HCT116 (cell line): Measurements from ENCODE around the gene CSNK1G1. TPM values are rescaled to one million over a fixed set of nuclear protein-coding genes. Genes with fewer than 3 reads are reported as not detected.

Source experiments
- ATAC-seq: fragments of 200-7000 bp; cut with Tn5 transposase; 2 replicates; pipeline ENCODE4 v1.9.1; 2020; ENCODE audit warnings: mild to moderate bottlenecking, moderate library complexity
- BruUV-seq: library from RNA; stranded (reverse); fragments of 400-500 nt; replicated peaks from 2 replicates; lab custom pipeline; 2021; lab: Mats Ljungman, UMichigan
- CTCF ChIA-PET: fragments of 300-600 bp; sonication (Branson Sonifier 250); formaldehyde crosslinking; loops from one replicate; lab custom pipeline; 2021; ENCODE audit warnings: antibody characterized with exemption; lab: Charles Lee
- POLR2A ChIA-PET: fragments of 300-600, 350-600 bp; sonication (Branson Sonifier 250); formaldehyde crosslinking; loops from one replicate; lab custom pipeline; 2021; ENCODE audit warnings: antibody characterized with exemption; lab: Charles Lee
- RAD21 ChIA-PET, 2 experiments: fragments of 300-600 bp; sonication (Branson Sonifier 250); formaldehyde crosslinking; loops; one replicate each; lab custom pipeline; 2023; ENCODE audit warnings: low total read pairs in 2 of 2; ENCODE audit not compliant: uncharacterized antibody in 2 of 2, unreplicated experiment in 2 of 2, low non-redundant PET in 1 of 2; lab: Charles Lee
- DNase-seq: peaks from one replicate; pipeline ENCODE4 v3.0.0-alpha.2; 2010; ENCODE audit warnings: low read depth, low spot score
- H2AFZ ChIP-seq: fragments of 200-600 bp; shearing (Covaris generic), sonication (generic); 2 replicates; pipeline ENCODE4 v1.6.1; 2017; ENCODE audit warnings: low read depth, mixed run types, mixed read lengths, antibody characterized with exemption, low read length; ENCODE audit not compliant: poor library complexity, severe bottlenecking
- H3K27ac ChIP-seq: 2 replicates; pipeline ENCODE4 v1.5.1; 2012; ENCODE audit warnings: low read depth, low read length
- H3K27me3 ChIP-seq: fragments of 200-600 bp; sonication (generic); 2 replicates; pipeline ENCODE4 v1.6.1; 2016; ENCODE audit warnings: mixed run types, low read length, mixed read lengths; ENCODE audit not compliant: insufficient read depth
- H3K36me3 ChIP-seq, 2 experiments: fragments of 200-500 bp in 1 of 2; fragments of 200-600 bp in 1 of 2; sonication (Bioruptor generic) in 1 of 2; sonication (generic) in 1 of 2; 2 replicates each; pipeline versions ENCODE4 v1.5.1 to v1.6.1; 2014 to 2016; ENCODE audit warnings: low read length in 2 of 2, inconsistent platforms in 1 of 2, mixed read lengths in 1 of 2, mixed run types in 1 of 2; ENCODE audit not compliant: insufficient read depth in 2 of 2, control insufficient read depth in 1 of 2
- H3K4me1 ChIP-seq, 2 experiments: fragments of 200-600 bp in 1 of 2; sonication (generic) in 1 of 2; 2 replicates each; pipeline versions ENCODE4 v1.5.1 to v1.6.1; 2012 to 2017; ENCODE audit warnings: low read length in 2 of 2, inconsistent platforms in 1 of 2, mild to moderate bottlenecking in 1 of 2, mixed read lengths in 1 of 2, mixed run types in 1 of 2, moderate library complexity in 1 of 2; ENCODE audit not compliant: insufficient read depth in 2 of 2, control insufficient read depth in 1 of 2
- H3K4me2 ChIP-seq: fragments of 200-600 bp; sonication (generic); 2 replicates; pipeline ENCODE4 v1.6.1; 2017; ENCODE audit warnings: mixed run types, low read length, mixed read lengths
- H3K4me3 ChIP-seq, 2 experiments: fragments of 200-600 bp in 1 of 2; sonication (generic) in 1 of 2; replicated peaks in 1 of 2; 2 replicates each; pipeline ENCODE4 v1.5.1; 2011 to 2016; ENCODE audit warnings: low read length in 2 of 2, control low read depth in 1 of 2, low read depth in 1 of 2, mild to moderate bottlenecking in 1 of 2, mixed read lengths in 1 of 2, mixed run types in 1 of 2
- H3K79me2 ChIP-seq: fragments of 200-600 bp; sonication (generic); 2 replicates; pipeline ENCODE4 v1.6.1; 2017; ENCODE audit warnings: mild to moderate bottlenecking, mixed run types, low read length, moderate library complexity, mixed read lengths; ENCODE audit not compliant: insufficient read depth
- H3K9ac ChIP-seq: fragments of 200-600 bp; sonication (generic); 2 replicates; pipeline ENCODE4 v1.6.1; 2016; ENCODE audit warnings: low read length, mixed read lengths
- H3K9me2 ChIP-seq: fragments of 200-600 bp; sonication (generic), shearing (Covaris generic); 2 replicates; pipeline ENCODE4 v1.6.1; 2017; ENCODE audit warnings: mixed run types, mild to moderate bottlenecking, moderate library complexity; ENCODE audit not compliant: insufficient read depth
- H3K9me3 ChIP-seq, 2 experiments: fragments of 200-500 bp in 1 of 2; fragments of 200-600 bp in 1 of 2; sonication (Bioruptor generic) in 1 of 2; sonication (generic) in 1 of 2; 2 replicates each; pipeline ENCODE4 v1.6.1; 2014 to 2017; ENCODE audit warnings: low read length in 2 of 2, mixed read lengths in 2 of 2, inconsistent platforms in 1 of 2, low read depth in 1 of 2, mild to moderate bottlenecking in 1 of 2, mixed run types in 1 of 2, moderate library complexity in 1 of 2; ENCODE audit not compliant: control insufficient read depth in 1 of 2, insufficient read depth in 1 of 2
- H4K20me1 ChIP-seq: fragments of 200-600 bp; sonication (generic), shearing (Covaris generic); 2 replicates; pipeline ENCODE4 v1.6.1; 2017; ENCODE audit warnings: mixed run types, mild to moderate bottlenecking, moderate library complexity; ENCODE audit not compliant: insufficient read depth
- CTCF ChIP-seq, 3 experiments: fragments of 200-600 bp in 1 of 3; sonication (generic) in 1 of 3; IDR thresholded peaks in 2 of 3; conservative IDR thresholded peaks in 1 of 3; 2 replicates each; pipeline ENCODE4 v1.5.1; 2012 to 2017; ENCODE audit warnings: low read depth in 2 of 3, low read length in 2 of 3, antibody characterized with exemption in 1 of 3, borderline replicate concordance in 1 of 3, control low read depth in 1 of 3, mild to moderate bottlenecking in 1 of 3, mixed read lengths in 1 of 3, mixed run types in 1 of 3, moderate library complexity in 1 of 3; ENCODE audit not compliant: insufficient read depth in 1 of 3
- ELF1 ChIP-seq: IDR thresholded peaks from 2 replicates; pipeline ENCODE4 v1.6.1; 2012; ENCODE audit warnings: low read depth, borderline replicate concordance
- EZH2 ChIP-seq: fragments of 200-600 bp; sonication (generic); IDR thresholded peaks from 2 replicates; pipeline ENCODE4 v1.6.1; 2017; ENCODE audit warnings: antibody characterized with exemption, mixed run types
- EZH2phosphoT487 ChIP-seq: fragments of 200-600 bp; IDR thresholded peaks from 2 replicates; pipeline ENCODE4 v1.6.1; 2018; ENCODE audit warnings: antibody characterized with exemption, borderline replicate concordance
- JUND ChIP-seq: IDR thresholded peaks from 2 replicates; pipeline ENCODE4 v1.6.1; 2012
- POLR2A ChIP-seq: IDR thresholded peaks from 2 replicates; pipeline ENCODE4 v1.7.0; 2011; ENCODE audit warnings: borderline replicate concordance; ENCODE audit not compliant: insufficient read depth, insufficient read length; ENCODE audit errors: extremely low read depth
- POLR2AphosphoS5 ChIP-seq: IDR thresholded peaks from 2 replicates; pipeline ENCODE4 v1.6.1; 2011; ENCODE audit warnings: mild to moderate bottlenecking, low read depth, low read length, moderate library complexity
- RAD21 ChIP-seq: IDR thresholded peaks from 2 replicates; pipeline ENCODE4 v1.6.1; 2012; ENCODE audit warnings: low read depth, mild to moderate bottlenecking
- REST ChIP-seq: IDR thresholded peaks from 2 replicates; pipeline ENCODE4 v1.6.1; 2012; ENCODE audit warnings: low read depth
- SIN3A ChIP-seq: IDR thresholded peaks from 2 replicates; pipeline ENCODE4 v1.6.1; 2012; ENCODE audit warnings: low read depth
- SP1 ChIP-seq: IDR thresholded peaks from 2 replicates; pipeline ENCODE4 v1.6.1; 2012; ENCODE audit warnings: low read depth
- SRF ChIP-seq: IDR thresholded peaks from 2 replicates; pipeline ENCODE4 v1.6.1; 2012; ENCODE audit warnings: low read depth
- TCF7L2 ChIP-seq: IDR thresholded peaks from 2 replicates; pipeline ENCODE4 v1.7.0; 2011; ENCODE audit warnings: borderline replicate concordance, inconsistent platforms; ENCODE audit not compliant: insufficient read depth, insufficient read length; ENCODE audit errors: extremely low read depth
- YY1 ChIP-seq: IDR thresholded peaks from 2 replicates; pipeline ENCODE4 v1.6.1; 2011; ENCODE audit warnings: low read length, low read depth, moderate library complexity, mild to moderate bottlenecking; ENCODE audit not compliant: insufficient replicate concordance; ENCODE audit errors: extremely low read depth
- ZBTB33 ChIP-seq: IDR thresholded peaks from 2 replicates; pipeline ENCODE4 v1.6.1; 2011; ENCODE audit warnings: mild to moderate bottlenecking, low read length, moderate library complexity; ENCODE audit not compliant: insufficient replicate concordance; ENCODE audit errors: extremely low read depth
- ZFX ChIP-seq: fragments of 450-650 bp; IDR thresholded peaks from 2 replicates; pipeline ENCODE4 v1.6.1; 2017
- ZNF274 ChIP-seq: fragments of 200-500 bp; sonication (Bioruptor generic); IDR thresholded peaks from 2 replicates; pipeline ENCODE4 v1.6.1; 2014; ENCODE audit warnings: mild to moderate bottlenecking, low read depth, low read length, inconsistent platforms
- intact Hi-C: fragments of 100-400 bp; cut with micrococcal nuclease; formaldehyde crosslinking; loops from 2 replicates; pipeline ENCODE4 v1.10.0; 2022
- total RNA-seq: library from RNA; stranded (reverse); gene quantifications from one replicate; pipeline ENCODE4 v1.2.1, GENCODE V29; 2021; ENCODE audit not compliant: unreplicated experiment
- TF ChIP-seq, protein P1 (sequence below): IDR thresholded peaks from 2 replicates; pipeline ENCODE4 v1.6.1; 2012
- TF ChIP-seq, protein P2 (sequence below): IDR thresholded peaks from 2 replicates; pipeline ENCODE4 v1.6.1; 2012

CSNK1G1 gene
- total RNA-seq, 1 experiment from 2014 or later = 21.1 TPM

DNA sequence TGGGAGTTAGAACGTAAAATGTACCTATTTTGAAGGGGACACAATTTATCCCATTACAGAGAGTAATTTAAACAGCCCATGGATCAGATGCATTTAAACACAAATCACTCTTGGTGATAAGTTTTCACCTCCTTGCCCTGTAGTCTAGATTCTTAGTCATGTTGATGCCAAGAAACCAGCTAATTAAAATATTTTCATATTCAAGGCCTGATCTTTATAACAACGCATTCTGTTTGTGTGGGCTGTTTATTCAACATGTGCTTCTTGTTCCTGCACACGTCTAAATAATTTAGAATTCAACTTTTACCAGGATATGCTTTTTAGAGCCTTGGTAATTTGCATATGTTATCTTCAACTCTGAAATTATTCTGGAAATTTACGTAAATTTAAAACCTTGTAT lies 234.4 kb downstream of the CSNK1G1 start:
- intact Hi-C loops = no loop called here
- ChIA-PET CTCF (no interaction called here), RAD21 (no interaction called here), POLR2A (no interaction called here)
- Histone ChIP-seq H3K27ac (no peak overlapping the region), H3K4me2 (no peak overlapping the region), H3K79me2 (no peaks in the 10 kb centered on the region), H3K4me1 (no peaks in the 10 kb centered on the region), H2AFZ (no peak overlapping the region), H3K9me2 (no peaks in the 10 kb centered on the region), H3K36me3 (peaks cover 22 to 45% of the 10 kb centered on the region in 2 experiments; a peak in 3 of 4 replicates), H3K4me3 (no peak overlapping the region), H3K9ac (no peak overlapping the region), H3K9me3 (no peaks in the 10 kb centered on the region), H4K20me1 (no peaks in the 10 kb centered on the region), H3K27me3 (no peaks in the 10 kb centered on the region)
- DNase-seq (no peak), ATAC-seq (no peak)
- BruUV-seq = no TSS peak
- TF ChIP-seq ZBTB33 = no peak
- no peak for TF ChIP-seq RAD21
- TF ChIP-seq, protein P1, sequence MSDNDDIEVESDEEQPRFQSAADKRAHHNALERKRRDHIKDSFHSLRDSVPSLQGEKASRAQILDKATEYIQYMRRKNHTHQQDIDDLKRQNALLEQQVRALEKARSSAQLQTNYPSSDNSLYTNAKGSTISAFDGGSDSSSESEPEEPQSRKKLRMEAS = no peak
- no peak for TF ChIP-seq SIN3A
- TF ChIP-seq JUND = no peak
- no peak for TF ChIP-seq SRF
- no peak for TF ChIP-seq EZH2phosphoT487
- no peak for TF ChIP-seq EZH2
- TF ChIP-seq, protein P2, sequence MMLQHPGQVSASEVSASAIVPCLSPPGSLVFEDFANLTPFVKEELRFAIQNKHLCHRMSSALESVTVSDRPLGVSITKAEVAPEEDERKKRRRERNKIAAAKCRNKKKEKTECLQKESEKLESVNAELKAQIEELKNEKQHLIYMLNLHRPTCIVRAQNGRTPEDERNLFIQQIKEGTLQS = no peak
- no peak for TF ChIP-seq ZNF274
- no peak for TF ChIP-seq TCF7L2
- TF ChIP-seq CTCF (IDR thresholded peaks at IDR 0.05 in 2 of 3, conservative IDR thresholded peaks at IDR 0.05 in 1 of 3; ENCODE audit: borderline replicate concordance in 1 of 3, insufficient read depth in 1 of 3, low read depth in 2 of 3, low read length in 2 of 3) = no peak
- TF ChIP-seq SP1 = no peak
- TF ChIP-seq ELF1 = no peak
- no peak for TF ChIP-seq ZFX
- TF ChIP-seq YY1 = no peak
- TF ChIP-seq POLR2AphosphoS5 = no peak
- no peak for TF ChIP-seq POLR2A
- TF ChIP-seq REST = no peak
